Stimulated activated CD4-positive, alpha-beta T cell treated with anti-CD3 and anti-CD28 coated beads, Interleukin-12 subunit alpha, Interleukin-12 subunit beta, amount 100 ng/mL, for 24 hours (primary cell): ENCODE data around the gene TMEFF2.

ENCODE experiments used
- DNase-seq, 2 experiments: peaks; one replicate each; pipeline ENCODE4 v3.0.0-alpha.2; 2020; ENCODE audit warnings: low read depth in 2 of 2

Gene TMEFF2

GRCh38 chr2:192013211-192013610 lies 181.5 kb downstream of the TMEFF2 start:
- no peak for DNase-seq

GRCh38 chr2:192011196-192011595 lies 183.5 kb downstream of the TMEFF2 start:
- DNase-seq: no peak

GRCh38 chr2:192010073-192010472 lies 184.7 kb downstream of the TMEFF2 start:
- no peak for DNase-seq

GRCh38 chr2:192007581-192008228 lies 187.0 kb downstream of the TMEFF2 start:
- no peak for DNase-seq

- DNase-seq: no peak
Measured at GRCh38 chr2:192005211-192005610, 189.5 kb downstream of the TMEFF2 start.

DNA sequence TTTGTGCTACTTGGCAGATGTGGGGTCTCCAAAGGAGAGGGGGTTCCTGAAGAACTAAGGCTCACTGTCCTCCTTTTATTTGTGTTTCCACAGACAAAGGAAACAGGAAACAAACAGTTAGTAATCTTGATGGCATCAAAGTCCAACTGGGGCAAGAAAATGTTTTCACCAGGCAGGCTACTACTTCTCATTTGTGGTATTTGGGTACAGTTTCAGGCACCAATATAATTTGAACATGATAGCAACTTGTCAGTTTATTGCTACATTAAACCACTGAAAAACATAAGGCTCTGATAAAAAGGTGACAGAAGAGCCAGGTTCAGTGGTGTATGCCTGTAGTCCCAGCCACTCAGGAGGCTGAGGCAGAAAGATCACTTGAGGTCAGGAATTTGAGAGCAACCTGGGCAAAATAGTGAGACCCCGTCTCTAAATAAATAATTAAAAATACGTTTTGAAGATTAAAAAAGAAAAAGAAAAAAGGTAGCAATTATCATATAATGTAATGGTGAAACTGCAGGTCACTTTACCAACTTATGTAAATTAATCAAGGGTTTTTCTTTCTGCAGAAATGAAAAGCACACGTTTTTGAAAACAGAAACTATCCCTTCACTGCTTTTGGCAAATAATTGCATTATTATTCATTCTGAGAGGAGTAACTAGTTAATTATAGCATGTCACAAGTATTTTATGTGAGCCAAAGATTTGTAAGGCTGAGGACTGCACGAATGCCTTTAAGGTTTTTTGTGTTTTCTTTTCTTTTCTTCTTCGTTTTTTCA lies 190.4 kb downstream of the TMEFF2 start:
- DNase-seq: no peak

DNA sequence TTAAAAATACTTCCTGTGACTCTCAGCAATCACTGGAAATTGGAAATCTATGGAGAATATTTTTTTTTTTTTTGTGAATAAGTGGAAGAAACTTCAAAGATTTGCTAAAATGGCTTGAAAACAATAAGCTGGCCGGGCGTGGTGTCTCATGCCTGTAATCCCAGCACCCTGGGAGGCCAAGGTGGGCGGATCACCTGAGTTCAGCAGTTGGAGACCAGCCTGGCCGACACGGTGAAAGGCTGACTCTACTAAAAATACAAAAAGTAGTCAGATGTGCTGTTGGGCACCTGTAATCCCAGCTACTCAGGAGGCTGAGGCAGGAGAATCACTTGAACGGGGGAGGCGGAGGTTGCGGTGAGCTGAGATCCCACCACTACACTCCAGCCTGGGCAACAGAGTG lies 192.3 kb downstream of the TMEFF2 start:
- DNase-seq: no peak

DNA sequence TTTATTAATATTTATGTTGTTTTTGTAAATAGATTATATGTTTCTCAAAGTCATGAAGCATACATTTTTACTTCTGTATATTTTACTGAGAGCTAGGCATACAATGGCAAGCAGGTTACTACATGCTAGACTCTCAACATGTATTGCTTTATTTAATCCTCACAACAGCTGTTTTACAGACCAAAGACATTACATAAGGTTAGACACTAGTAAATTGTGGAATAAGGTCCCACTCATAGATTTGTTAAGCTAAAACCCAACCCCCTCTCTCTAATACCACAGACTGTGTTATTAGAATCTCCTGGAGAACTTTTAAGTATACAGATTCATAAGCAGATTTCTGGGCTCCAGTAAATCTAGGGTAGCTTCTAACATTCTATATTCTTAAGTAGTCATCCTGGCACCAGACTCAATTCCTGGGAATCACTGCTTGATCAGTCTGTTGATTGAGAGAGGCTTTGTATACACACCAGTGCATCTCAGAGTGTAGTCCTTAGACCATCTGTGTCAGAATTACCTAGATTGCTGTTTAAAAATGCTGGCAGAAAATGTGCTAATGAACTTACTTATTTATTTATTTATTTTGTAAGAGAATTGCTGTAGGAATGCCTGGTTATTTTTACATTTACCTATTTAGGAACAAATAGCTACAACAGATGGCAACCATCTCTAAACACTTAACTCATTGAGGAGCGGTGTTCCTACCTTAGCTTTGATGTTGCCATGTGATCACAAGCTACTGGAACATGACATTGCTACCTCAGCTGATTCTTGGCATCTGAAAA lies 194.3 kb downstream of the TMEFF2 start:
- DNase-seq: no peak

DNA sequence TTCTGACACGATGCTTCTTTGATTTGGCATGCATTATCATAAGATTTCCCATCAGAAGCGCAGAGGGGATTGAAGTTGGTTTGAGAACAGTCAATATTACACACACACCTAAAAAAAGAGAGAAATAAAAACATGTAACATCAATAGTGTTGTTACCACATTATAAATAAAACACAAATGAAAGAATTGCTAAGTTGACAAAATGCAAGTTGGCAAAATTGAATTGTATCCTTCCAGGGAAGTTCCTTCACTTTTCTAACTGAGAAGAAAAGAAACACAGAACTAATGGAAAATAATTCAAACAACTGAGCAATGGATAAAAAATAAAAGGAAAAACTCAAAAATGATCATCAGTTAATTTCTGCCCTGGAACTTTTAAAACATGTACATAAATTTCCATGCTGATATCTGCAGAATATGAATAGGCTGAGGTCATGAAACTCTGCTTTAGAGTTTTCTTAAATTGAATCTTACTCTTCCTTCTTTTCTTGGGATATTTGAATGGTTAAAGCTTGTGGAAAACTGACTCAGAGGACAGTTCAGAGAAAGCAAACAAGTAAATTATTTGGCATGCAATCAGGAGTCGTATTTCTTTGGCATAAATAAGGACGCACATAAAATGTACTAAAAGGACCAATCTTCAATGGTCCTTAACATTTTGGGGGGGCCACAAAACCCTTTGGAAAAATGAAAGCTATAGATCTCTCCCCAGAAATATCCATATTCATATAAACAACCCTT lies 195.5 kb downstream of the TMEFF2 start:
- no peak for DNase-seq

DNA sequence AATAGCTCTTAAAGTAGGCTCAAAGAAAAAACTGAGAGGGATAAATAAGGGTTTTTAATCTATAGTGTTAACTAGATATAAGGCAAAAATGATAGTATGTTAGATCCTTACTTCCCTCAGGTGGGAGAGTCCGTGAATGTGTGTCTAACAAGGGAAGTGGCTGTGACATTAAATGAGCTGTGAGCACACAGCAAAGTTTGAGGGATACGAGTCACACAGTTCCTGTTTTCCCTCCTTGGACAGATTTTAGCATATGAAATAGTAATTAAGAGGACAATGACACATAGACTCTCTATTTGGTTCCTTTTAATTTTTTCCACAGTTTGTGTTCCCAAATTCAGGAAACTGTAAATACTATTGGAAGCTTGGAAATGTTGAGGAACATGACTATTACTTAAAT lies 199.4 kb downstream of the TMEFF2 start:
- no peak for DNase-seq

DNA sequence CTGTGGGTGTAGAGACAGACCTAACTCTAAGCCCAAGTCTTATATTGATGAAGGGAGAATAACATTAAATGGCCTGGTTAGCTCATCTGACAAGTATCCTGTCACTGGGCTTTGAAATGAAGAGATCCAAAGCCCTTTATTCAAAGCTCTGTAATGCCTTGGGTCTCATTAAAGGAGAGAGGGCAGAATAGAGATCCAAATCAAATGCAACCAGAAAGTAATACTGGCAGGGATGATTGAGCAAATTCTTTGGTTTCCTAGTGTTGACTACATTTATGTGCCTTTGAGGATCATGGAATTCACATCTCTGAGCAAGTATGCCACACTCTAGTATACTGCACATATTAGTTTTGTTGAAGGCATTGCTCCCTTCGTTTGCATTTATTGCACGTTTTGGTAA lies 200.0 kb downstream of the TMEFF2 start:
- no peak for DNase-seq

- DNase-seq: no peak
Measured at GRCh38 chr2:191991442-191991841, 203.3 kb downstream of the TMEFF2 start.

GRCh38 chr2:191985740-191986139 lies 209.0 kb downstream of the TMEFF2 start:
- DNase-seq: no peak

DNA sequence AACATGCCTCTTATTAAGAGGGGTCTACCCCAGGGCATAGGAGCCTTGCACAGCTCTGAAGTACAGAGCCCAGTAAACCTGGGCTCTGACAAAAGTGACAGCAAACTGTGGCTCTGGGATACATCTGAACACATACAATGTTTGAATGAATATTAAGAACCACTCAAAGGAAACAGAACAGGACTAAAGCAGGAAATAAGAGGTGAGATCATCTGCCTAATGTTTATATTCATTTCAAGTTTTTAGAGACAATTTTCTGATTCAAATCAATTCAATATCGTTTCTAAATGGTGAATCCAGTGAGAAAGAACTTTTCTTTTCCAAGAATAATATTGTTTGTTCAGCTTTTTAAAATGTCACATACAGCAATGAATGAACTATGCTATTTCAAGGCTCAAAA lies 211.1 kb downstream of the TMEFF2 start:
- no peak for DNase-seq

- DNase-seq: no peak
Measured at GRCh38 chr2:191983186-191983585, 211.5 kb downstream of the TMEFF2 start.

DNA sequence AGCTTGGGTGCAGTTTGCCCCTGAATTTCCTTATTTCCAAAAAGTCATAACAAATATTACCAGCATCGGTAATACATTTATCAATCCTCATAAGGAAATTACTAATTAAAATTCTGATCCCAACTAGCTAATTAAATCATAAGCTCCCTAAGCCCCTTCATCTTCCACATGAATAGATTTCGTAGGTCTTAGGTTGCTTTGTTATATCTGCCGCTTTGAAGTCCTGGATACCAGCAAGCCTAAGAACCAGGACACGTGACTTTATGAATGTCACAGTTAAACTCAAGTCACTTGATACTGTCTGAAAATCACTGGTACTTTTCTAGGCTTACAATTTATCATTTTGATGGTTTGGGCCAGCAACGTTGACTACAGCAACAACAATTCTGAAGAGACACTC lies 213.0 kb downstream of the TMEFF2 start:
- no peak for DNase-seq

DNA sequence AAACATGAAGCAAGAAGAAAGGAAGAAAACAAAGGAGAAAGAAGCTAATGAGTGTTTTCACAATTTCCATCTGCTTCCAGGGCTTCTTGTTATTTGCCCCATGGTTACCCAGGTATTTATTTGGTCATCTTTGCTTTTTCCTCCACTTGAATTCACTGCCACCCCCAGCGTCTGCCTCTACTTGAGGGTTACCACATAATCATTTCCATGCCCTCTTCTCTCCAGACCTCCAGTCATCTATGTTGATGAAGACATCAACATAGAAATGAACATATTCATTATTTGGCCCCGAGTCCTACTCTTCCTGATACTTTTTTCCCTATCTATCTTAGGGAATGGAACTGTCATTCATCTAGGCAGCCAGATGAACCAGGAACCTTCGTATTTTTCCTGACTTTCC lies 214.2 kb downstream of the TMEFF2 start:
- DNase-seq: no peak

GRCh38 chr2:191979221-191979730 lies 215.5 kb downstream of the TMEFF2 start:
- DNase-seq: no peak

- no peak for DNase-seq
Measured at GRCh38 chr2:191977754-191978153, 217.0 kb downstream of the TMEFF2 start.

- no peak for DNase-seq
Measured at GRCh38 chr2:191976436-191976835, 218.3 kb downstream of the TMEFF2 start.

DNA sequence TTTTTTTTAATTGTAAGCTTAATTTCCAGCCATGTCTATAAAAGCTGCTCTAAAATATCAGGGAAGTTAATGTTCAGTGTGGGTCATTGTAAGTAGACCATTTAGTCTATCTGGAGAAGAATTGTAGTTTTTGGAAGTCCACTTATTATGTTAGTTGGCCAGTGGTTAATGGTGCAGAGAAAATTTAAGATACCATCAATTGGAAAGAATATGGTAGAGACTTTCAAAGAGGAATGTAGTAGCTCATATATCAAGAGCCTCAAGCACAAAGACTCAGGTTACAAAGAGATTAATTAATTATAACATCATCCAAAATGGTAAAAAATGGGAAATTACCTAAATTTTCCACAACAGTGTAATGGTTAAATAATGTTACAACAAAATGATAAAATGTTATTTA lies 220.1 kb downstream of the TMEFF2 start:
- no peak for DNase-seq

DNA sequence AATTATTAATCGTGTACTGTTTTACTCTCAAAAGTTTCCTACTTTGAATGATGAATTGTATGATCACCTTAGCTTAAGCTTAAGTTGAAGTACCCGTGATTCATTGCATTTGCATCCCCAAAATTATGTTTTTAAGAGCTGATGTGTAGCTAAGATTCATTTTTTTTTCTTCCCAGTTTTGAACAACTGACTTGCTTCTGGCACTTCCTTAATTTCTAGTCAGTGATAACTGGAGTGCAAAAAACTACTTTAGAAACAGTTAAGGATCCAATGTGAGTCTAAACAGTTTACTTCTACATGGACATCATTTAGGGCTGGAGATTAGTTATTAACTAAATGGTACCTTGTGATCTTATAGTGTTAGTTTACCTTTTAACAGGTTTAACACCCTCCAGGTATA lies 223.9 kb downstream of the TMEFF2 start:
- DNase-seq: no peak
